HepG2 (cell line): ENCODE results near the gene CPA2. TPM values are rescaled to one million over a fixed set of nuclear protein-coding genes. Genes with fewer than 3 reads are reported as not detected.

ENCODE experiments used
- ATAC-seq: fragments of 200-7000 bp; cut with Tn5 transposase; 3 replicates; pipeline ENCODE4 v1.9.1; 2020; ENCODE audit warnings: mild to moderate bottlenecking, moderate library complexity
- BruUV-seq: library from RNA; stranded (reverse); fragments of 400-500 nt; replicated peaks from 2 replicates; lab custom pipeline; 2021; lab: Mats Ljungman, UMichigan
- CTCF ChIA-PET: fragments of 300-600 bp; formaldehyde crosslinking; extraction: SDS; loops from one replicate; lab custom pipeline; 2021; ENCODE audit warnings: low total read pairs, inconsistent platforms, low intra/inter-chr PET ratio; lab: Yijun Ruan, JAX
- POLR2A ChIA-PET: fragments of 350-600 bp; sonication (Branson Sonifier 250); formaldehyde crosslinking; loops from one replicate; lab custom pipeline; 2020; ENCODE audit warnings: antibody characterized with exemption, inconsistent platforms; lab: Yijun Ruan, JAX
- DNase-seq: peaks from one replicate; pipeline ENCODE4 v3.0.0-alpha.2; 2015; ENCODE audit warnings: low spot score
- FAIRE-seq: peaks from 3 replicates; lab custom pipeline; 2011; peaks lifted over from hg19 to GRCh38; lab: Jason Lieb, UNC
- H2AFZ ChIP-seq: one replicate; pipeline ENCODE4 v1.6.1; 2011; ENCODE audit warnings: low read length, inconsistent platforms
- H3K27ac ChIP-seq: fragments of 300-600 bp; 3 replicates; pipeline ENCODE4 v1.8.0; 2011; ENCODE audit warnings: mixed run types, mild to moderate bottlenecking, mixed read lengths, low read length, inconsistent platforms; ENCODE audit not compliant: insufficient read depth; ENCODE audit errors: extremely low read length
- H3K27me3 ChIP-seq, 2 experiments: fragments of 200-600 bp in 1 of 2; 2 replicates in 1 of 2; 3 replicates in 1 of 2; pipeline versions ENCODE4 v1.6.0 to v1.8.0; 2011; ENCODE audit warnings: low read length in 2 of 2, mild to moderate bottlenecking in 2 of 2, moderate library complexity in 2 of 2, inconsistent platforms in 1 of 2; ENCODE audit not compliant: insufficient read depth in 2 of 2, control insufficient read depth in 1 of 2
- H3K36me3 ChIP-seq, 2 experiments: fragments of 200-600 bp in 1 of 2; replicated peaks in 1 of 2; 2 replicates in 1 of 2; 3 replicates in 1 of 2; pipeline versions ENCODE4 v1.5.1 to v1.8.0; 2011; ENCODE audit warnings: low read length in 2 of 2, inconsistent platforms in 1 of 2; ENCODE audit not compliant: insufficient read depth in 2 of 2, control insufficient read depth in 1 of 2
- H3K4me1 ChIP-seq: 2 replicates; pipeline ENCODE4 v1.5.1; 2012; ENCODE audit warnings: low read length, inconsistent platforms; ENCODE audit not compliant: insufficient read depth
- H3K4me2 ChIP-seq: 2 replicates; pipeline ENCODE4 v1.6.0; 2011; ENCODE audit warnings: low read depth, low read length, inconsistent platforms
- H3K4me3 ChIP-seq, 3 experiments: fragments of 200-600 bp in 1 of 3; sonication (generic), shearing (Covaris generic) in 1 of 3; replicated peaks in 1 of 3; 2 replicates each; pipeline ENCODE4 v1.5.1; 2011 to 2016; ENCODE audit warnings: low read length in 3 of 3, inconsistent platforms in 2 of 3, low read depth in 2 of 3, mild to moderate bottlenecking in 2 of 3, control low read depth in 1 of 3, mixed read lengths in 1 of 3; ENCODE audit not compliant: insufficient read depth in 1 of 3
- H3K79me2 ChIP-seq: one replicate; pipeline ENCODE4 v1.6.1; 2011; ENCODE audit warnings: low read length, inconsistent platforms; ENCODE audit not compliant: insufficient read depth
- H3K9ac ChIP-seq: 2 replicates; pipeline ENCODE4 v1.6.0; 2011; ENCODE audit warnings: mild to moderate bottlenecking, low read depth, low read length, inconsistent platforms; ENCODE audit not compliant: insufficient read depth
- H3K9me3 ChIP-seq: 2 replicates; pipeline ENCODE4 v1.5.1; 2012; ENCODE audit warnings: mild to moderate bottlenecking, low read length
- H4K20me1 ChIP-seq: 2 replicates; pipeline ENCODE4 v1.6.0; 2011; ENCODE audit warnings: inconsistent platforms, mild to moderate bottlenecking, low read length, moderate library complexity; ENCODE audit not compliant: insufficient read depth
- EHMT2 ChIP-seq: fragments of 200-600 bp; sonication (generic); IDR thresholded peaks from 2 replicates; pipeline ENCODE4 v1.7.0; 2017; ENCODE audit warnings: antibody characterized with exemption, low read depth, low read length, borderline replicate concordance
- FOSL1 ChIP-seq: sonication (generic); formaldehyde crosslinking; IDR thresholded peaks from 2 replicates; pipeline ENCODE4 v1.9.0; 2021; ENCODE audit warnings: missing genetic modification reagents, borderline replicate concordance
- FOXA3 ChIP-seq: IDR thresholded peaks from 2 replicates; pipeline ENCODE4 v1.6.1; 2016; ENCODE audit warnings: missing genetic modification reagents, missing compliant biosample characterization
- FOXJ3 ChIP-seq: sonication (generic); formaldehyde crosslinking; IDR thresholded peaks from 2 replicates; pipeline ENCODE4 v1.4.0; 2020; ENCODE audit warnings: missing genetic modification reagents, mild to moderate bottlenecking, borderline replicate concordance
- GATAD2A ChIP-seq: IDR thresholded peaks from 2 replicates; pipeline ENCODE4 v1.6.1; 2016
- GTF3A ChIP-seq: sonication (generic); formaldehyde crosslinking; conservative IDR thresholded peaks from 2 replicates; pipeline ENCODE4 v1.4.0; 2020; ENCODE audit warnings: mild to moderate bottlenecking, missing genetic modification reagents
- HNRNPL ChIP-seq: fragments of 200-400 bp; formaldehyde crosslinking; IDR thresholded peaks from 2 replicates; pipeline ENCODE4 v1.6.1; 2017; ENCODE audit warnings: mild to moderate bottlenecking, low read depth, low read length
- KMT2B ChIP-seq: IDR thresholded peaks from 2 replicates; pipeline ENCODE4 v1.6.1; 2016; ENCODE audit warnings: missing genetic modification reagents, missing compliant biosample characterization
- MXD3 ChIP-seq: IDR thresholded peaks from 2 replicates; pipeline ENCODE4 v1.6.1; 2016; ENCODE audit warnings: mild to moderate bottlenecking, missing biosample characterization, missing genetic modification reagents
- NONO ChIP-seq, 2 experiments: fragments of 450-650 bp in 1 of 2; sonication (generic) in 1 of 2; formaldehyde crosslinking in 1 of 2; IDR thresholded peaks in 1 of 2; conservative IDR thresholded peaks in 1 of 2; 2 replicates each; pipeline versions ENCODE4 v1.6.1 to v1.8.0; 2017 to 2022; ENCODE audit warnings: mild to moderate bottlenecking in 1 of 2, missing genetic modification reagents in 1 of 2, moderate library complexity in 1 of 2
- TBL1XR1 ChIP-seq: fragments of 150-350 bp; IDR thresholded peaks from 2 replicates; pipeline ENCODE4 v1.6.1; 2014; ENCODE audit warnings: borderline replicate concordance, low read length; ENCODE audit not compliant: partially characterized antibody
- THAP9 ChIP-seq: sonication (generic); formaldehyde crosslinking; IDR thresholded peaks from 2 replicates; pipeline ENCODE4; 2020; ENCODE audit warnings: missing genetic modification reagents, mild to moderate bottlenecking, borderline replicate concordance
- ZC3H4 ChIP-seq: sonication (generic); formaldehyde crosslinking; IDR thresholded peaks from 2 replicates; pipeline ENCODE4 v1.4.0; 2020; ENCODE audit warnings: missing genetic modification reagents, borderline replicate concordance
- ZNF235 ChIP-seq: sonication (generic); formaldehyde crosslinking; IDR thresholded peaks from 2 replicates; pipeline ENCODE4 v1.8.1; 2023; ENCODE audit warnings: mild to moderate bottlenecking, missing genetic modification reagents, borderline replicate concordance
- ZNF691 ChIP-seq: sonication (generic); formaldehyde crosslinking; IDR thresholded peaks from 2 replicates; pipeline ENCODE4 v1.4.0; 2020; ENCODE audit warnings: missing genetic modification reagents, low read depth, mild to moderate bottlenecking, borderline replicate concordance
- ZNF891 ChIP-seq: sonication (generic); formaldehyde crosslinking; IDR thresholded peaks from 2 replicates; pipeline ENCODE4 v1.5.0; 2020; ENCODE audit warnings: mild to moderate bottlenecking, missing genetic modification reagents
- WGBS: methylation state at CpG from one replicate; pipeline ENCODE4 v1.1.6; 2017; ENCODE audit warnings: low lambda C conversion rate; 5-methylcytosine and 5-hydroxymethylcytosine counted together
- in situ Hi-C: cut with HindIII; loops from 2 replicates; pipeline ENCODE4 v1.10.0; 2017; ENCODE audit warnings: low pct_unique_long_range_greater_than_20kb; ENCODE audit not compliant: extremely low pct_ligation_motif_present
- intact Hi-C: fragments of 100-400 bp; cut with micrococcal nuclease; formaldehyde crosslinking; loops from one replicate; pipeline ENCODE4 v1.10.0; 2022; ENCODE audit not compliant: unreplicated experiment
- polyA plus RNA-seq, 8 experiments: library from polyadenylated mRNA; depleted of rRNA in 3 of 8; stranded (reverse) in 7 of 8; unstranded in 1 of 8; fragments of >200 nt; fragmentation: Illumina TruSeq in 4 of 8; extraction: Trizol in 4 of 8; gene quantifications; 2 replicates each; pipeline versions ENCODE4 v1.2.1 to v1.2.3, GENCODE V29; 2011 to 2016; ENCODE audit warnings: low read depth in 4 of 8, missing spikeins in 1 of 8, mixed read lengths in 1 of 8; ENCODE audit not compliant: insufficient read depth in 1 of 8
- total RNA-seq, 5 experiments: library from RNA; depleted of rRNA; stranded (reverse); fragments of >200 nt; fragmentation: Illumina TruSeq; extraction: Trizol; gene quantifications; 2 replicates each; pipeline ENCODE4 v1.2.3, GENCODE V29; 2016; ENCODE audit warnings: low read depth in 1 of 5

The CPA2 gene
- total and polyA plus RNA-seq, 2 of the 13 experiments (the other 11 are each of a cell fraction or from before 2014, with no cell fraction given): not detected

GRCh38 chr7:130302649-130303048 is 36.0 kb downstream of the CPA2 start:
- H3K4me1 ChIP-seq: peaks cover 7% of the 10 kb centered on the region
- no peak overlapping the region for H2AFZ ChIP-seq
- H3K4me3 ChIP-seq: no peak overlapping the region
- no peak overlapping the region for H3K27ac ChIP-seq
- DNase-seq: no peak
- ChIA-PET CTCF (no interaction called here), POLR2A (no interaction called here)
- in situ Hi-C loops (no loop called here), intact Hi-C loops (no loop called here)
- no peaks in the 10 kb centered on the region for H3K9me3 ChIP-seq
- no peaks in the 10 kb centered on the region for H3K36me3 ChIP-seq
- H3K9ac ChIP-seq: no peak overlapping the region
- no peaks in the 10 kb centered on the region for H3K79me2 ChIP-seq
- no TSS peak for BruUV-seq
- H3K27me3 ChIP-seq: peaks cover 1 to 22% of the 10 kb centered on the region in 2 experiments; a peak in 2 of 5 replicates
- no peaks in the 10 kb centered on the region for H4K20me1 ChIP-seq
- no peak overlapping the region for H3K4me2 ChIP-seq
- no peak for FAIRE-seq
- no peak for TF ChIP-seq GTF3A (CRISPR knock-in tag)
- no peak for TF ChIP-seq ZC3H4 (CRISPR knock-in tag)
- no peak for TF ChIP-seq NONO (IDR thresholded peaks at IDR 0.05)
- no peak for TF ChIP-seq NONO (CRISPR knock-in tag; conservative IDR thresholded peaks at IDR 0.05)
- no peak for ATAC-seq

GRCh38 chr7:130303127-130303526 is 36.5 kb downstream of the CPA2 start:
- Histone ChIP-seq H3K9ac (no peak overlapping the region), H3K4me1 (peaks cover 7% of the 10 kb centered on the region), H4K20me1 (no peaks in the 10 kb centered on the region), H2AFZ (no peak overlapping the region), H3K27ac (no peak overlapping the region), H3K4me2 (no peak overlapping the region), H3K79me2 (no peaks in the 10 kb centered on the region), H3K9me3 (no peaks in the 10 kb centered on the region), H3K36me3 (no peaks in the 10 kb centered on the region), H3K27me3 (peaks cover 1 to 21% of the 10 kb centered on the region in 2 experiments; a peak in 2 of 5 replicates), H3K4me3 (no peak overlapping the region)
- POLR2A ChIA-PET: no interaction called here
- no peak for FAIRE-seq
- BruUV-seq: no TSS peak
- 3% methylated on average over 2 of the region's 2 CpGs for WGBS
- intact Hi-C loops: no loop called here
- CTCF ChIA-PET: no interaction called here
- no peak for DNase-seq
- no peak for ATAC-seq
- in situ Hi-C loops: no loop called here
- no peak for TF ChIP-seq KMT2B (CRISPR knock-in tag)
- TF ChIP-seq TBL1XR1: no peak
- TF ChIP-seq ZNF691 (CRISPR knock-in tag): no peak
- TF ChIP-seq ZNF891: no peak
- no peak for TF ChIP-seq FOSL1 (CRISPR knock-in tag)
- no peak for TF ChIP-seq FOXA3 (CRISPR knock-in tag)
- no peak for TF ChIP-seq THAP9
- TF ChIP-seq GATAD2A: no peak
- TF ChIP-seq FOXJ3: no peak
- TF ChIP-seq ZNF235 (CRISPR knock-in tag): no peak
- no peak for TF ChIP-seq EHMT2
- no peak for TF ChIP-seq HNRNPL
- TF ChIP-seq MXD3 (CRISPR knock-in tag): no peak
